GM10266 (cell line): ENCODE results near the gene LRP1-AS.

Experiments
- DNase-seq: peaks from one replicate; pipeline ENCODE4 v3.0.0; 2012; ENCODE audit errors: extremely low spot score
- TF ChIP-seq, protein P1 (sequence below): IDR thresholded peaks from 2 replicates; pipeline ENCODE4 v1.5.1; 2012; ENCODE audit warnings: mild to moderate bottlenecking, low read depth; ENCODE audit not compliant: control insufficient read depth, insufficient read depth; ENCODE audit errors: missing control alignments

LRP1-AS gene

DNA sequence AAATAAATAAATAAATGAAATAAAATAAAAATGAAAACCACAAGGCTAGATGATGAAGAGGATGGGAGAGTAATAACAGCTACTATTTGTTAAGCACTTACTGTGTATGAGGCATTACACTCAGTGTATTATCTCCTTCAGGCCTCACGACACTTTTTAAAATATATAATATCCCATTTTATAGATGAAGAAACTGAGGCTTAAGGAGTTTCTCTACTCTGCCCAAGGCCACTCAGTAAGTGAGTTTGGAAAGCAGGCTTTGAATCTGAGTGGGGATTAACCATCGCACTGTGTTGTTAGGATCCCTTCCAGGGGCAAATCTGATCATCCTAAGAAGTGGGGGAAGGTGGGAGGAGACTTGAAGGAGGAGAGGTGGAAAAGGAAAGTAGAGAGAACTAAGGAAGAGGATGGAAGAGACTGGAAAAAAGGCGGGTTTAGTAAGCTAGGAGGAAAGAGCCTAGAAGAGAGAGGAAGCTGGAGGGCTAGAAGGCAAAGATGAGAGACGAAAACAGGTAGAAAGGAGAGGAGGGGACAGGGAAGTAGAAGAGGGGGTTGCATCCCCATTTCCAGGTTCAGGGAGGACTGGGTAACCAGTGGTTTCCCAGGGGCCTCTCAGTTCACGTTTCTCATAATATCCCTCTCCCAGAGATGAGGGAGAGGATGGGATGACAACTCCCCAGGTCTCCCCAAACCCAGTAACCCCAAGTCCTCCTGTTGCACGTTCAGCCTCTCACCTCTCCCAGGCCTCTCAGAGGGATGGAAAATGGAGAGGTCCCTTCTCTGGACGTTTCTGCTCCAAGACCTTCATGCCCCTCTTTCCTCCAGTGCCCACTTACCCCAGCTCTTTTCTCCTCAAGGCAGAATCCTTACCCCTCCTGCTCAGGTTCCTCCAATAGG, 38.0 kb downstream of the LRP1-AS start:
- TF ChIP-seq, protein P1, sequence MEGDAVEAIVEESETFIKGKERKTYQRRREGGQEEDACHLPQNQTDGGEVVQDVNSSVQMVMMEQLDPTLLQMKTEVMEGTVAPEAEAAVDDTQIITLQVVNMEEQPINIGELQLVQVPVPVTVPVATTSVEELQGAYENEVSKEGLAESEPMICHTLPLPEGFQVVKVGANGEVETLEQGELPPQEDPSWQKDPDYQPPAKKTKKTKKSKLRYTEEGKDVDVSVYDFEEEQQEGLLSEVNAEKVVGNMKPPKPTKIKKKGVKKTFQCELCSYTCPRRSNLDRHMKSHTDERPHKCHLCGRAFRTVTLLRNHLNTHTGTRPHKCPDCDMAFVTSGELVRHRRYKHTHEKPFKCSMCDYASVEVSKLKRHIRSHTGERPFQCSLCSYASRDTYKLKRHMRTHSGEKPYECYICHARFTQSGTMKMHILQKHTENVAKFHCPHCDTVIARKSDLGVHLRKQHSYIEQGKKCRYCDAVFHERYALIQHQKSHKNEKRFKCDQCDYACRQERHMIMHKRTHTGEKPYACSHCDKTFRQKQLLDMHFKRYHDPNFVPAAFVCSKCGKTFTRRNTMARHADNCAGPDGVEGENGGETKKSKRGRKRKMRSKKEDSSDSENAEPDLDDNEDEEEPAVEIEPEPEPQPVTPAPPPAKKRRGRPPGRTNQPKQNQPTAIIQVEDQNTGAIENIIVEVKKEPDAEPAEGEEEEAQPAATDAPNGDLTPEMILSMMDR, result no peak
- no peak for DNase-seq

GRCh38 chr12:57107456-57108155, 39.8 kb downstream of the LRP1-AS start:
- no peak for DNase-seq
- TF ChIP-seq, protein P1, result no peak

- TF ChIP-seq, protein P1, result no peak
- DNase-seq, result no peak
Observed at GRCh38 chr12:57106021-57106708, 41.3 kb downstream of the LRP1-AS start.

DNA sequence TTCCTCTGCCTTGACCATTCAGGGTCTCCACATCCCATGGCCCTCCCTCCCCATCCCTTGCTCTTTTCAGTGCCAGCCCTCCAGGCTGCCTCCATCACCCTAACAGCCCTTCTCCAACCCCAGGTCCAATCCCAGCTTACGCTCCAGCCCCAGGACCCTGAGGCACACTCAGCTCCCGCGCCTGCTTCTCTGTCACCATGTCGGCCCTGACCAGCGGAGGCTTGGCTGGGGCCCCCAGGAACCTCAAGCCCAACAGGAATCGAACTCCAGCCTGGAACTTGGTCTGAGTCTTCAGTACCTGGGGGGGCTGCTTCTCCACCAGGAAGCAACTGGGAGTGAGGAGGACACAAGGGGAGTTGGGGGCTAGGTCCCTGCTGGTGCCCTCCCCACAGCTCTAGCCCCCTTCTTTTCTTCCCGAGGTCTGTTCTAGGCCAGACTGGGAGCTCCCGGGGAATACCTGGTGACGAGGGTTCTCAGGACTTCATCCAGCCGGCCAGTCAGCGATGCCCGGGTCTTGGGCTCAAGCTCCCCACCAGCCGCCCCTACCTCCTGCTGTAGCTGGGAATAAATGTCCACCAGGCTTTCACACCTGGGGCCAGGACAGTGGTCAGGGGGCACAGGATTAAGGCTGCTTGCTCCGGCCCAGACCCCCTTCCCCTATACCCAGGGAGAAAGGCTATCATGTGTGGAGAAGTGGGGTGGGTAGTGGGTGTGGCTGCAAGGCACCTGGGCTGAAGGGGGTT, 42.2 kb downstream of the LRP1-AS start:
- no peak for DNase-seq
- TF ChIP-seq, protein P1, result no peak

DNA sequence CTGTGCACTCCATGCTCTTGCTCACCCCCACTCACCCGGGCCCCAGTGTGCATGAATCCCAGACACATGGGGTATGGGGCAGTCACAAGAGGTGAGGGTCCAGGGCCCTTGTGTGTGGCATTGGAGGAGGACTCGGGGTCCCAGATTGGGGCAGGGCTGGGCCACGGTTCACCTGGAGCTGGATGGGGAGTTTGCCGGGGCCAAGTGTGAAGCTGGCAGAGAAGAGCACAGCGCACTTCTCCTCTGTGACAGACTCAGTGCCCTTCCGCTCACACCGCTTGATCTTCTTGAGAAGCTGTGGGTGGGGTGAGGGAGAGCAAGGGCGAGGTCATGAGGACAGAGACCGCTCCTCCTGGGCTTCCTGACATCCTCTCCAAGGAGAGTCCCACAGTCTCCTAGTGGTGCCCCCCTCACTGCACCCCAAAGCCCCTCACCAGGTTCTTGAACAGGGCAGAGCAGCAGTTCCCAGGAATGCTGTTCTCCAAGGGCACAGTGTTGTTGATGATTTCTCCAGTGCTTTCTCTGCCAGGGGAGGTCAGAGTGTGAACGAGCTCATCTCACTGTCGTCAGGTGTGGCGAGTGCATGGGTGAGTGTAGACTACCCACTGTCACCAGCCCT, 43.0 kb downstream of the LRP1-AS start:
- DNase-seq, result no peak
- TF ChIP-seq, protein P1, result no peak

DNA sequence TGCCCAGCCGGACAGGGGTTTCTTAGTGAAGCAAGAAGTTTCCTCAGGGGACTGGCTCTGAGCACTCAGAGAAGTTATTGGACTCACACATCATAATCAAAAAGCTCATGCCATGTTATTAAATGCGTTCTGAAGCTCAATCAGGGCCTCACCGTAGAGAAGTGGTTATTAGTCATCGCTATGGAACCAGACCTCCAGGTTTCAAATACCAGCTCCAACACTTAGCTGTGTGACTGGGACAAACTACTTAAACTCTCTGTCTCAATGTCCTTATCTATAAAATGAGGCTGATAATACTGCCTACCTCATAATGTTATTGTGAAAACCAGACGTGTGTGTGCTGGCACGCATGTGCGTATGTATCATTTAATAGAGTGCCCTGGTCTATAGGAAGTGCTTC, 43.6 kb downstream of the LRP1-AS start:
- DNase-seq, result no peak
- TF ChIP-seq, protein P1, result no peak
